Activated CD8-positive, alpha-beta memory T cell treated with anti-CD3 and anti-CD28 coated beads for 36 hours (primary cell): ENCODE data around the gene HSF4. TPM values are rescaled to one million over a fixed set of nuclear protein-coding genes. Genes with fewer than 3 reads are reported as not detected.

ENCODE experiments used
- CTCF ChIA-PET: fragments of 350-600 bp; sonication (Branson Sonifier 250); formaldehyde crosslinking; loops from one replicate; lab custom pipeline; 2021; ENCODE audit warnings: antibody characterized with exemption; lab: Charles Lee
- POLR2A ChIA-PET: fragments of 350-600 bp; sonication (Branson Sonifier 250); formaldehyde crosslinking; loops from one replicate; lab custom pipeline; 2021; ENCODE audit warnings: antibody characterized with exemption; lab: Charles Lee
- total RNA-seq, 2 experiments: library from RNA; stranded (reverse); gene quantifications; one replicate each; pipeline ENCODE4 v1.2.3, GENCODE V29; 2021

The HSF4 gene
- total RNA-seq, 2 experiments from 2014 or later = 7.6 to 11.4 TPM

DNA sequence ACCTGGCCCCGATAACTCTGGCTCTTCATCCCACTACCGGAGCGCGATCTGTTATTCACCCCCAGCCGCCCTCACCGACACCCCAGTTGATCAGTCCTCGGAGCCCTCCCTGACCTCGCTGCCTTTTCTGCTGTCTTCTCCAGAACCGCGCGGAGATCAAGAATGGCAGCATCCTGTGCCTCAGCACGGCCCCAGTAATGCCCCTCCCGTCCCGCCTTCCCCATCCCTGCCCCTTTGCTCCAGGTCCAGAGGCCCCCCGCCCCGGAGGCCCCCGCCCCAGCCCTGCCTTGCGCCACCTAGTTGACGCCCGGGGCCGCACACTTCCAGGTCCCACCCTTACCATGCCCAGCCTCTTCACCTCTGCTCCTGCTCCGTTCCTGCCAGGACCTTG lies 35.3 kb downstream of the HSF4 start:
- CTCF ChIA-PET = interaction anchor here (1.5 kb wide), 1 partner anchor 249 kb away, joined by 3 read pairs; no protein-coding TSS in a partner anchor
- POLR2A ChIA-PET = no interaction called here

DNA sequence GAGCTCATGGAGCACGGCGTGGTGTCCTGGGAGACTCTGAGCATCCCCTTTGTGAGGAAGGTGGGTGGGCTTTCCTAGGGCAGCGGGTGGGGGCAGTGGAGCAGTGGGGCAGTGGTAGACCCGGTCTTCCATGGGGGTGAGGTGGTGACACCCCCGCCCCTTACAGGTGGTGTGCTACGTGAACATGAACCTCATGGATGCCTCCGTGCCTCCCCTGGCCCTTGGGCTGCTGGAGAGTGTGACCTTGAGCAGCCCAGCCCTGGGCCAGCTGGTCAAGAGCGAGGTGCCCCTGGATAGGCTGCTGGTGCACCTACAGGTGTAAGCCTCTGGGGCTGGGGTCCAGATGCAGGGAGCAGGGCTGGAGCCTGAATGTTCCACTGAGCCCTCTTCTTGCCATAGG lies 35.9 kb downstream of the HSF4 start:
- ChIA-PET CTCF (interaction anchor here (1.2 kb wide), 1 partner anchor 8 kb away, joined by 3 read pairs; no protein-coding TSS in a partner anchor), POLR2A (no interaction called here)

DNA sequence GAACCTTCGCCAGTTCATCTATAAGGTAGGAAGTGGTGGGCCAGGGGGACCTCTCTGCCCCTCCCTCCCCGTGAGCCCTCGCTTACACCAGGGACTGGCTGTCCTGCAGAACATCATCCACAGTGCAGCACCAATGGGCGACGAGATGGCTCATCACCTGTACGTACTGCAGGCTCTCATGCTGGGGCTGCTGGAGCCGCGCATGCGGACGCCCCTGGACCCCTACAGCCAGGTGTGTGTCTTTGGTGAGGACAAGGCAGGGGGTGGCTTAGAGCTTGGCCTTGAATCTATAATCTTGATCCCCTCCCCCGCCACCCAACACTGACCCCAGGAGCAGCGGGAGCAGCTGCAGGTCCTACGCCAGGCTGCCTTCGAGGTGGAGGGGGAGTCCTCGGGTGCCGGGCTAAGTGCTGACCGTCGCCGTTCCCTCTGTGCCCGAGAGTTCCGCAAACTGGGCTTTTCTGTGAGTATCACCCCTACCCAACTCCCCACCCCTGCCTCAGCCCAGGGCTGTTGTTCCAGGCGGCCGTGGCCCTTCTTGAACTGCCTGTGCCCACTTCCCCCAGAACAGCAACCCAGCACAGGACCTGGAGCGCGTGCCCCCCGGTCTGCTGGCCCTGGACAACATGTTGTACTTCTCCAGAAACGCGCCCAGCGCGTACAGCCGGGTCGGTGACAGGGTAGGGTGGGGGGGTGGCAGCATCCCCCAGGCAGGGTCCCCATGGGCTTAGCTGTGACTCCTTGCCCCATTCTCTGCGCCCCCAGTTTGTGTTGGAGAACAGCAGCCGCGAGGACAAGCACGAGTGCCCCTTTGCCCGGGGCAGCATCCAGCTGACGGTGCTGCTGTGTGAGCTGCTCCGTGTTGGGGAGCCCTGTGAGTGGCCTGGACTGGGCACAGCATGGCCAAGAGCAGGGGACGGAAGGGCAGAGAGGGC lies 37.1 kb downstream of the HSF4 start:
- POLR2A ChIA-PET = no interaction called here
- CTCF ChIA-PET = interaction anchor here (1.2 kb wide), 1 partner anchor 9 kb away, joined by 3 read pairs; no protein-coding TSS in a partner anchor

DNA sequence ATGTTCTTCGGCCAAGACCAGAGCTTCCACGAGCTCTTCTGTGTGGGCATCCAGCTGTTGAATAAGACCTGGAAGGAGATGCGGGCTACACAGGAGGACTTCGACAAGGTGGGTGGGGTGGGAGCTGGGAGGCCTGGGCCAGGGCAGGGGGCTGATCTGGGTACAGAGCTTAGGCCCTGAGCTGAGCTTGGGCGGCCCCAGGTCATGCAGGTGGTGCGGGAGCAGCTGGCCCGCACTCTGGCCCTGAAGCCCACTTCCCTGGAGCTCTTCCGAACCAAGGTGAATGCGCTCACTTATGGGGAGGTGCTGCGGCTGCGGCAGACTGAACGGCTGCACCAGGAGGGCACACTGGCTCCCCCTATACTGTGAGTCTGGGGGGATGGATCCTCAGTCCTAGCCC lies 37.9 kb downstream of the HSF4 start:
- ChIA-PET CTCF (no interaction called here), POLR2A (interaction anchor here (0.6 kb wide), 1 partner anchor 30 kb away, joined by 4 read pairs; no protein-coding TSS in a partner anchor)

DNA sequence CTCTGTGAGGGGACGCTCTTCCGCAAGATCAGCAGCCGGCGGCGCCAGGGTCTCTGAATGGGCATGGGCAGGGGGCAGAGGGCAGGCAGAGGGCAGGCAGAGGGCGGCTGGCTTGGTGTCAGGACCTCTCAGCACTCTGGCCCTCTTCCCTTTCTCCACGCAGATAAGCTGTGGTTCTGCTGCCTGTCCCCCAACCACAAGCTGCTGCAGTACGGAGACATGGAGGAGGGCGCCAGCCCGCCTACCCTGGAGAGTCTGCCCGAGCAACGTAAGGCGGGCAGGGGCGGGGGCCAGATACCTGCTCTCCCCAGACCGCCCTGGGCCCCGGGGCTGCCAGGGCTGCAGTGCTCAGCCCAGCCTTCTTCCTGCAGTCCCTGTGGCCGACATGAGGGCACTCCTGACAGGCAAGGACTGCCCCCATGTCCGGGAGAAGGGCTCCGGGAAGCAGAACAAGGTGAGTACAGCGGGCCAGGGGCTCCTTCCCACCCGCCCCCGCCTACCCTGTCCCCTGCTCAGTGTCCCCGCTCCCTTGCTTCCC lies 38.5 kb downstream of the HSF4 start:
- CTCF ChIA-PET = no interaction called here
- POLR2A ChIA-PET = interaction anchor here (0.6 kb wide), 1 partner anchor 30 kb away, joined by 4 read pairs; no protein-coding TSS in a partner anchor

DNA sequence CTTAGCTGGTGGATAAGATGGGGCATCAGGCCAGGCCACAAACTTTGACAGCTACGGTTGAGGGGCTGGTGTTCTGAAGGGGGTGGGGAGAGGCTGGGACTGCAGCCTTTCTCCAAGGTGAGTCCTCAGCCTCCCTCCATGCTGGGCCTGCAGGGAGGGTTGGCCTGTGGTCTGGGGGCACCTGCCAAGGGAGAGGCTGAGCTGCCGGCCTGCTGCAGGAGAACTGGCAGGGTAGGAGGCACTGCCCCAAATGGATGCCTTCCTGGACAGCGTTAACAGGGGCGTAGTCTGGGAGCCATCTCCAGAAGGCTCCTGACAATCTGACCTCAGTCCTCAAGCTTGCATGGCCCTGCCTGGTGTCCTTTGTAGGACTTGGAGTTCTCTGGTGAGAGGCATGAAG lies 39.5 kb downstream of the HSF4 start:
- POLR2A ChIA-PET = no interaction called here
- CTCF ChIA-PET = no interaction called here

DNA sequence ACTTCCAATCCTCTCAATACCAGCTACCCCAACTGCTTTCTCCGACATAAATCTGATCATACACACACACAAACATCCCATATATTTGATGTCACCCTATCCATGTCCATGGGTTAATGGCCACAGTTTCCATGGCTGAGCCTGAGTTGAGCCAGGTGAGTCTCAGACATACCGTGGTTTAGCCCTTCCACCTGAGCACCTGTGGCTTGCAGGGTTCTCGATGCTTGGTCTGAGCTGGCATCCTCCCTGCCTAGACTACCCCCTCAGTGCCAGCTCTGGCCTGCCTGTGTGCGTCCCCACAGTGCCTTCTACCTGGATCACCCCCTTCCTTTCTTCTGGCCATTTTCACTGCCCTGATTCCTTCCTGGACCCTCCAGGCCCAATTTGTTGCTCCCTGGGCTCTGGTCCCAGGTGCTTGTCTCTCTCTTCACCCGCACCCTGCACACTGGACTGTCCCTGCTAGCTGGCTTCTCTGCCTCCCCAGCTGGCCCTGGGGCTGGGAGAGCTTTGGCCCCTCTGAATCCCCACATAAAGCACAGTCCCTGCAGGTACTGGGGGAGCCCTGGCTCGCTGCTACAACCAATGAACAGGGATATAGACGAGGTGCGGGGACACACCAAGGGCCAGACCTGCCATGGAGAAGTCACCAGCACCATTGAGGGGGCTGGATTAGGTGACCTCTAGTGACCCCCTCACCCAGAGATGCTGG lies 41.7 kb downstream of the HSF4 start:
- POLR2A ChIA-PET = no interaction called here

DNA sequence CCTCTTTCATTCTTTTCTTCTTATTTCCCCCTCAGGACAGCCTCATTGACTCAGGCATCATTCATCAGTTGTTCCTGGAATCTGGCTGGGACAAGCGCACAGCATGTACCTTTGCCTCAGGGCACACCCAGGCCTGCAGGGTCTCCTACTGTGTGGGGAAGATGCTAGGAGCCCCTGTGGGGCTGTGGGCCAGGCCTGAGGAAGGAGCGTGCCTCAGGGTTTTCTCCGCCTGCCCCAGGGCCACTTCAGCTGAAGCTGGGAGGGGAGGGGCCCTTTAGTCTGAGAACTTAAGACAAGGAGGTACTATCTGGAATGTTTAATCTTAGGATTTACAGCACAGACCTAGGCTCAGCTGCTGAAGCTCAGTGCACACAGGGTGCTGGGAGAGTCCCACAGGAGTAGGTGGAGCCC lies 42.3 kb downstream of the HSF4 start:
- ChIA-PET POLR2A (no interaction called here), CTCF (interaction anchor here (0.5 kb wide), 1 partner anchor 17 kb away, joined by 3 read pairs; no protein-coding TSS in a partner anchor)

More for the DNA sequence above, 41.7 kb downstream of the HSF4 start:
- CTCF ChIA-PET = interaction anchor here (0.5 kb wide), 1 partner anchor 17 kb away, joined by 3 read pairs; no protein-coding TSS in a partner anchor

DNA sequence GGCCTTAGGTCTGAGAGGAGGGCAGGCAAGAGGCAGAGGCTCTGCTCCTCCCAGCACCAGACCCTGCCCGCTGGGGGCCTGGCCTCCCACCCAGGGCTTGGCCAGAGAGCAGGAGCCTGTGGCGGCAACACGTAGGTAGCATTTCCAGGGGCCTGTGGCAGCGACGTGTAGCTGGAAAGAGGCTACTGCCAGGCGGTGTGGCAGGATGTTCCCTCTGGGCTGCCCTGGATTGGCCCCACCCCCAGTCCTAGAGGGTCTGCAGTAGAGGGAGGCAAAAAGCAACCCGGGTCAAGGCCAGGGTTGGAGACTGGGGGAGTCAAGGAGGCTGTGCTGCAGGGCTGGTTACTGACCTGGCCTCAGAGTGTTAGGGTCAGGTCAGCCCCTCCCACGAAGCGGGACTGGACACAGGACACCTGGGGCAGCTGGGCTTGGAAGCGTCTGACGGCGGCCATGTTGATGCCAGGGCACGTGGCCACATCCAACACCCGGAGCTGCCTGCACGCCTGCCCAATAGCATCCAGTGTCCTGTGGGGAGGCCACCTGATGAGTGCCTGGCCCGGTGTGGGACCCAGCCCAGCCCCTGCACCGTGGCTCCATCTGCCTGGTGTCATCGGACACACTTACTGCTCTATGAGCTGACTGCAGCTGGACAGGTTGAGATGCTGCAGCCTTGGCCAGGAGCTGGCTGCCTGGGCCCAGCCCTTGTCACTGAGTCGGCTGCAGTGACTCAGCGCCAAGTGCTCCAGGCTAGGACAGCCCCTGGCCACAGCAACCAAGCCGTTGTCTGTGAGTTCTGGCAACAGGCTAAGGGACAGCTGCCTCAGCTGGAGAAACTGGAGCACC lies 42.9 kb downstream of the HSF4 start:
- CTCF ChIA-PET = interaction anchor here (1.4 kb wide), 1 partner anchor 9 kb away, joined by 7 read pairs; the partner anchor contains the start of gene ELMO3
- POLR2A ChIA-PET = interaction anchor here (0.7 to 1.1 kb wide), 4 partner anchors 9 to 79 kb away, joined by 3 to 5 read pairs (median 3); no protein-coding TSS in a partner anchor

DNA sequence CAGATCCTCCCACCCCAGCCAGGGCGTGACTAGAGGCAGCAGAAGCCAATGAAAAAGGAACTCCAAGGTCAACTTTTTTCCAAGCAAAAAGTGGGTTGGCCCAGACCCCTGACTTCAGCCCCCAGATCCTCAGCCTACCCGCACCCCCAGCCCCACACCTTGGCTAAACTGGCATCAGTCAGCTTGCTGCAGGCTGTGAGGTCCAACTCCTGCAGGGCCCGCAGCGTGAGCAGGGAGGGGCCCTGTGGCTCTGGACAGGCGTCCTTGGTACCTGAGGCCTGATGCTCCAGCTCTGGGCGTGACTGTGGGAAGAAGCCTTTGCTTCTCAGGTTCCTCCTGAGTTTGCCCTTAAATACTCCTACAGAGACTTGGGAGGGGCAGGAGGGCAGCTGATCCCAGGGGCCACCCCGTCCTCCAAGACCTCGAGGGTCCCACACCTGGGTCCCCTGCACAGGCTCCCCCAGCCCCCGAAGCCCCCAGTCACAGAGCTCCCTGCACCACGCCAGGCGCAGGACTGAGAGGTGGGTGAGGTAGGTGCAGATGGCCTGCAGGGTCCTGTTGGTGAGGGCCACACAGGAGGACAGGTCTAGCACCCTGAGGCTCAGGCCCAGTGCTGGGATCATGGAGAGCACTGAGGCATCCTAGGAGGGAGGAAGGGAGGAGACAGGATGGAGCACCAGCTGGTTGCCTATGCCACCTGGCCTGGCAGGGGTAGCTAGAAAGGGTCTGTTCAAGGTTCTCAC lies 43.8 kb downstream of the HSF4 start:
- CTCF ChIA-PET = interaction anchor here (0.6 to 1.4 kb wide), 2 partner anchors 10 to 281 kb away, joined by 3 to 7 read pairs; partner anchors contain the start of gene ELMO3
- POLR2A ChIA-PET = interaction anchor here (0.7 to 1.2 kb wide), 8 partner anchors 10 to 167 kb away, joined by 3 to 7 read pairs (median 4); partner anchors contain the start of gene TMEM208

DNA sequence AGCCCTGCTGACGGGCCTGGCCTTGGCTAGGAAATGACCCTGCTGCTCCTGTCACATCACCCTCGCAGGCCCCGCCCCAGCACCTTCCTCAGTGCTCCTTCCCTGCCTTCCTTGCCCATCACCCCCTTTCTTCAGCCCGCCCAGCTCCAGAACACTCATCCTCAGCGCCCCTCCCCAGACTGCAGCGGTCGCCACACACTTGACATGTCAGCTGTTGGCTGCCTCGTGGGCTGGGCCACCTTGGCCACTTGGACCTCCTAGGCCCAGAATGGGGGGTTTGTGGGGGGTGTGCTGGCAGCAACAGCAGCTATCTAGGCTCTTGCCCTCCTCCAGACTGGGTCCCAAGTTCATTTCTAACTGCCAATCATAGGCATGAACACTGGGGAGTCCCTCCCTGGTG lies 45.0 kb downstream of the HSF4 start:
- POLR2A ChIA-PET = interaction anchor here (0.7 to 0.9 kb wide), 2 partner anchors 18 to 23 kb away, joined by 3 to 4 read pairs; partner anchors contain the start of gene TMEM208

DNA sequence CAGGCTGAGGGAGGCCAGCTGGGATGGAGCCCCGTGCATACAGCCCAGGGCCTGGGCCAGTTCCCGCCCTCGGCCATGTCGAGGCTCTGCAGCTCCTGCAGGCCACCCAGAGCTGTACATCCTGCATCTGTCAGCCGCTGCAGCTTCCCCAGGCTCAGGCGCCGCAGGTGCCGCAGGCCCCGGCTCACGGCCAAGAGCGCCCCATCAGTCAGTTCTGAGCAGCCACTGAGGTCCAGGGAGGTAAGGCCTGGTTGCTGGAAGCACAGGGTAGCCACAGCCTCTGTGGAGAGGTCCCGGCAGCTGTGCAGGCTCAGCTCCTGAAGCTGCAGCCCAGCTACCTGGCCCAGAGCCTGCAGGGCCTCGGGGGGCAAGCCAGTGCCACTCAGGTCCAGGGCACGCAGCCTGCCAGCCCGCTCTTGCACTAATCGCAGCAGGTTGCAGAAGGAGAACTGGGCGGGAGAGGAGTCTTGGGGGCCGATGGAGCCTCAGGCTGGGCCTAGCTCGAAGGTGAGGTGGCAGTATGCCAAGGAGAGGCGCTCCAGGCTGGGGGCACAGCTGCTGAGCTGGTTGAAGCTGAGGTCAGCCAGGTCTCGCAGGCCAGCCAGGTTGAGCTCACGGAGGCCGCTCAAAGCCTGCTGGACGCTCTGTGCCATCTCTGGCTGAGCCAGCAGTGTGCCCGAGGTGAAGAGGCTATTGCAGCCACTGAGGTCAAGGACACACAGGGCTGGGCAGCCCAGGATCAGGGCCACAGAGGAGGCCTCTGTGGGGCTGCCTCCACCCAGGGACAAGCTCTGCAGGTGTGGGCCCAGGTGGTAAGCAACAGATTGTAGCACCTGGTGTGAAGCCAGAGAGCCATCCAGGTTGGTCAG lies 45.8 kb downstream of the HSF4 start:
- ChIA-PET POLR2A (interaction anchor here (0.5 kb wide), 1 partner anchor 9 kb away, joined by 6 read pairs; no protein-coding TSS in a partner anchor), CTCF (interaction anchor here (1.4 kb wide), 1 partner anchor 16 kb away, joined by 4 read pairs; the partner anchor contains the start of gene TMEM208)

More for the DNA sequence above, 45.0 kb downstream of the HSF4 start:
- CTCF ChIA-PET = interaction anchor here (1.4 kb wide), 1 partner anchor 17 kb away, joined by 4 read pairs; the partner anchor contains the start of gene TMEM208

DNA sequence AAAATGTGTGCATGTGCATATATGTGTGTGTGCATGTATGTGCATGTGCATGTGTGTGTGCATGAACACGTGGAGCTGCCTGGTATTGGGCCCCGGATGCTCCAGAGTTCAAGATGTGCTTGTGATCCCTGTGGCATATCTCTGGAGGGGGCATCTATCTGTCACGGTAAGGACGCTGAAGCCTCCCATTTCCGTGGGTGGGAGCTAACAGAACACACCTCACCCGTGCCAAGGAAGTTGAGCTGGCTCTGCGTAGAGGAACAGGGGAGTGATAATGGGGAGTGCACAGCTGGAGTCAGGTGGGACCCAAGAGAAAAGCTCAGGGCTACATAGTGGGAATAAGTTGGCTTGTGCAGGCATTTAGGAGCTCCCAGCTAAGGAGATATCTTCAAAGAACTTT lies 47.1 kb downstream of the HSF4 start:
- ChIA-PET POLR2A (interaction anchor here (1.1 kb wide), 1 partner anchor 18 kb away, joined by 3 read pairs; no protein-coding TSS in a partner anchor), CTCF (no interaction called here)

DNA sequence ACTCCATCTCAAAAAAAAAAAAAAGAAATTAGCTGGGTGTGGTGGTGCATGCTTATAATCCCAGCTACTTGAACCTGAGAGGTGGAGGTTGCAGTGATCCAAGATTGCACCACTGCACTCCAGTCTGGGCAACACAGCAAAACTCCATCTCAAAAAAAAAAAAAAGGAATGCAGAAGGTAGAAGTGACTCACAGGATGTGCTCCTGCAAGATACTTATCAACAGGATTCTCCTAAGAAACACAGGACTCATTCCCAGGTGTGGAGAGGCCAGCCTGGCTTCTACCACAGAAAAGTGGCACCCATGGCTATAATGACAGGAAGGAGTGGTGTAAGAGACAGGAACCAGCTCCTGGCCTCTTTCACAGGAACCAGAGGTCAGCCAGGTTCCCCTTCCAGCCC lies 48.2 kb downstream of the HSF4 start:
- POLR2A ChIA-PET = interaction anchor here (1.1 kb wide), 1 partner anchor 20 kb away, joined by 3 read pairs; no protein-coding TSS in a partner anchor
- CTCF ChIA-PET = no interaction called here

DNA sequence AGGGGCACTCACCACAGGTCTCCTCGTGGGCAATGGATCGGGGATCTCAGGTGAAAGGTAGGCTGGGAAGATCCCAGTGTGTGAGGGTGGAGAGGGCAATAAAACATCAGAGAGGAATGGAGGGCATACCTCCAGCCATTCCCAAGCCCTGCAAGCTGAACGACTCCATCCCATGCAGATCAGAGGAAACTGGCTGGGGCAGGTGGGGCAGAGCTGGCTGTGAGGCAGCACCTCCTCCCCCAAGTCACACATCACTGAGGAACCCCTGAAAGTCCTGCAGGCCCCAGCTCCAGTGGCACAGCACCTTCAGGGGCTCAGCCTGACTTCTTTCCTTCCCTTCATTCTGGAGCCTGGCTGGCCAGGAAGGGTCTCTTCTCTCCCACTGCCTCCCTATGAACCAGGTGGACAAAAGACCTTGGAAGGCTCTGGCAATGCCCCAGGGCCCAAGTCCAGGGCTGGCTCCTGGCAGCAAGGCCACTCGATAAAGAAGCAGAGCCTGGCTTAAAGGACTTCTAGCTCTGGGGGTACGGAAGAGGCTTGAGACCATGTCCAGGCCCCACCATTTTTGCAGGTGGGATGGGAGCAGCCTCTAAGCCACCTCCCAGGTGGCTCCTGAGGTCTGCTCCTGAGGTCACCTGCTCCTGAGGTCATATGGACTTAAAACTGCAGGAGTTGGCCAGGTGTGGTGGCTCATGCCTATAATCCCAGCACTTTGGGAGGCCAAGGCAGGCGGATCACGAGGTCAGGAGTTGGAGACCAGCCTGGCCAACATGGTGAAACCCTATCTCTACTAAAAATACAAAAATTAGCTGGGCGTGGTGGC lies 48.9 kb downstream of the HSF4 start:
- CTCF ChIA-PET = no interaction called here
- POLR2A ChIA-PET = no interaction called here
